Heart right ventricle (tissue), 16 donors: Measurements from ENCODE around the gene COL4A2. TPM values are rescaled to one million over a fixed set of nuclear protein-coding genes. Genes with fewer than 3 reads are reported as not detected.

Source experiments
- ATAC-seq, 8 donors: fragments of 200-7000 bp; cut with Tn5 transposase; one replicate each; pipeline ENCODE4 v1.9.1; 2020; ENCODE audit warnings: mild to moderate bottlenecking in 8 of 8, moderate library complexity in 8 of 8, moderate number of reproducible peaks in 1 of 8
- DNase-seq, 2 donors: peaks; one replicate each; pipeline ENCODE4 v3.0.0-alpha.2; 2020
- H3K27ac ChIP-seq, 10 donors: fragments of 200-600 bp; sonication (generic) in 2 of 10; one replicate each; pipeline versions ENCODE4 v1.5.0 to v1.8.0; 2020 to 2022; ENCODE audit warnings: mild to moderate bottlenecking in 3 of 10
- H3K27me3 ChIP-seq, 7 donors: fragments of 200-600 bp; one replicate each; pipeline ENCODE4 v1.8.0; 2021 to 2022; ENCODE audit warnings: mild to moderate bottlenecking in 2 of 7
- H3K36me3 ChIP-seq, 9 donors: fragments of 200-600 bp; sonication (generic) in 1 of 9; one replicate each; pipeline versions ENCODE4 v1.5.0 to v1.8.0; 2020 to 2022; ENCODE audit warnings: mild to moderate bottlenecking in 2 of 9
- H3K4me1 ChIP-seq, 9 donors: fragments of 200-600 bp; sonication (generic) in 1 of 9; one replicate each; pipeline versions ENCODE4 v1.5.0 to v1.8.0; 2020 to 2022; ENCODE audit warnings: mild to moderate bottlenecking in 4 of 9
- H3K4me3 ChIP-seq, 10 donors: fragments of 200-600 bp; sonication (generic) in 2 of 10; one replicate each; pipeline versions ENCODE4 v1.5.0 to v1.8.0; 2020 to 2022; ENCODE audit warnings: mild to moderate bottlenecking in 7 of 10, moderate library complexity in 2 of 10
- H3K9me3 ChIP-seq, 11 donors: fragments of 200-600 bp in 10 of 11; sonication (generic) in 2 of 11; one replicate each; pipeline versions ENCODE4 v1.5.0 to v1.8.0; 2013 to 2022; ENCODE audit warnings: mild to moderate bottlenecking in 2 of 11, control low read depth in 1 of 11, moderate library complexity in 1 of 11
- WGBS, 2 donors: extraction: QIAGEN DNeasy Blood & Tissue Kit; methylation state at CpG; one replicate each; pipeline ENCODE4 v1.1.7; 2013; ENCODE audit warnings: inconsistent platforms in 1 of 2; 5-methylcytosine and 5-hydroxymethylcytosine counted together
- intact Hi-C, 10 donors: fragments of 100-400 bp; cut with DNase I; formaldehyde crosslinking; loops; one replicate each; pipeline versions ENCODE4 v1.11.1 to v1.14.2; 2022
- long read RNA-seq, 3 donors: library from polyadenylated mRNA; unstranded; transcript quantifications; one replicate each; pipeline ENCODE4 v2.0.0, GENCODE V29; 2020 to 2021
- polyA plus RNA-seq, 2 donors: library from polyadenylated mRNA; stranded (reverse); fragments of 200-250 nt; gene quantifications; one replicate each; pipeline ENCODE4 v1.2.3, GENCODE V29; 2013
- total RNA-seq, 10 donors: library from RNA; stranded (reverse); fragmentation: NEBNext Ultra II Directional in 3 of 10; extraction: Animal tissue kit (Norgen Biotek cat#: 25700) in 3 of 10; gene quantifications; one replicate each; pipeline versions ENCODE4 v1.2.1 to v1.2.4, GENCODE V29; 2021 to 2023
- TF ChIP-seq, protein P1 (sequence below), 9 donors: fragments of 200-600 bp; sonication (generic) in 2 of 9; IDR thresholded peaks; one replicate each; pipeline versions ENCODE4 v1.5.0 to v1.8.0; 2021 to 2022; ENCODE audit warnings: antibody characterized with exemption in 9 of 9, mild to moderate bottlenecking in 5 of 9, moderate library complexity in 1 of 9
- donor health status: Arrhythmogenic right ventricular cardiomyopathy.
- donor health status: ischemic (EF 13 %, LVEDD 7.1; RV severe dilation, severe dysfunction).
- donor health status: healthy with polysubstance abuse.
- donor health status: DM: no; HTN: yes; CAD: no.
- donor health status: DM: no; HTN: no; CAD: no.
- donor health status: ischemic (EF 25% LVEDD 6.9; RV normal size, moderate dysfunction).
- donor health status: ischemic (EF 25% LVEDD 5.7; RV mildly dilated, moderate dysfunction).
- donor health status: healthy.
- donor health status: DM: yes; HTN: yes; CAD: no.
- donor health status: Ischemic cardiomyopathy.
- donor health status: ischemic (EF 35%, LVEDD 5.7; RV mildly dilated, moderate dysfunction).
- donor health status: nonischemic (EF 11% LVEDD 7.7; RV severe dilation, severe dysfunction).
- donor health status: DM: yes; HTN: yes; CAD: no.
- donor health status: PGD.
- donor health status: ischemic (EF 29% LVEDD 5.4; RV normal size, mild dysfunction).
- donor health status: nonischemic (EF 23%, LVEDD 6.1; RV moderate dilation, normal function).

Gene COL4A2
- 100 to 1,000 TPM in 7 of 10 donors, 10 to 100 TPM in 3; 81.7 to 301 (median 128) TPM for total RNA-seq
- 100 to 1,000 TPM; 111 to 265 TPM for polyA plus RNA-seq
- long read RNA-seq, donor 1, full-length matches to known transcripts = 49 of 183 reads
- long read RNA-seq, donor 1, partial matches to known transcripts = 114 of 183 reads
- long read RNA-seq, donor 1, other reads (novel, unspliced or antisense) = 20 of 183 reads
- long read RNA-seq, donor 2, full-length matches to known transcripts = 31 of 140 reads
- long read RNA-seq, donor 2, partial matches to known transcripts = 94 of 140 reads
- long read RNA-seq, donor 2, other reads (novel, unspliced or antisense) = 15 of 140 reads
- long read RNA-seq, donor 3, full-length matches to known transcripts = 22 of 302 reads
- long read RNA-seq, donor 3, partial matches to known transcripts = 252 of 302 reads
- long read RNA-seq, donor 3, other reads (novel, unspliced or antisense) = 28 of 302 reads

DNA sequence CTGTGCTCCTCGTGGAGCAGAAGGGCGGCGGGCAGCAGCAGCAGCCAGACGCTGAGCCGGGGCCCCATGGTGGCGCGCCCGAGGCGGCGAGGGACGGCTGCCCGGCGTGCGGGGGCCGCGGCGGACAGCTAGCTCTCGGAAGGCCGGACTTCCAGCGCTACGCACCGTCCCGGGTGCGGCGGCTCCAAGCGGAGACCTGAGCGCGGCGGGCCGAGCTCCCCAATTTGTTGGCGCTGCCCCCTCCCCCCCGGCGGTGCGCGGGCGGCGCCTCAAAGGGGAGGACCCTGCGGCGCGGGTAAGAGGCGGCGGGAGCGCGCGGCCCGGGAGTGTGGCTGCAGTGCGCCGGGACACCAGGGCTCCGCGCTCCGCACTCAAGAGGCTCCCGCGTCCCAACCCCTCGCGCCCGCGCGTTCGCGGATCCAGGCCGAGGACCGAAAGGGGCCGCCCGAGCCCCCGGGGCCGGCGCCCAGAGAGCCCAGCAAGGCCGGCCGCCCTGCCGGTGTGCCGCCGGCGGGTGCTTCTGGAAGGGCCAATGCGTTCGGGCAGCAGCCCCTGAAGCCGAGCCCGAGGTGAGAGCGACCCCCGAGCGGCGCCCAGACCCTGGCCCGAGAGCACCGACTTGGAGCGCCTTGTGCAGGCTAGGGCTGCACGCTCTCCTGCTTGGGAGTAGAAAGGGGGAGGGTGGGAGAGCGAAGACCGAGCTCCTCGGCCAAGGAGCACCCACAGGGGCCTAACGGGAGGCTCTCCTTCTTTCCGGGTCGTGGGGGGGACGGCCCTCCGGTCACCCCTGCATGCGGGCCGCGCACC, at the start of gene COL4A2, which contains the start of gene COL4A1:
Gene COL4A2 (plus strand): TSS at position 325 of the 807 bp plus-strand sequence. CDS start 620 bp downstream, outside the sequence.
Gene COL4A1 (minus strand): TSS at position 198 of the 807 bp plus-strand sequence. CDS start 130 bp downstream, at position 68.
- ATAC-seq = peak; percentile 69 to 88 (median 82)
- H3K4me3 ChIP-seq = peak within 1 kb of the TSS; percentile 81 to 98 (median 96)
- H3K27me3 ChIP-seq = peaks cover 0 to 86% (median 0%) of the 10 kb centered on the region in 7 donors
- WGBS, 2 donors = 0% methylated on average over 83 to 93 of the region's 96 CpGs
- H3K9me3 ChIP-seq = no peaks in the 10 kb centered on the region
- H3K4me1 ChIP-seq = peaks cover 30 to 75% (median 66%) of the 10 kb centered on the region in 9 donors
- TF ChIP-seq, protein P1, sequence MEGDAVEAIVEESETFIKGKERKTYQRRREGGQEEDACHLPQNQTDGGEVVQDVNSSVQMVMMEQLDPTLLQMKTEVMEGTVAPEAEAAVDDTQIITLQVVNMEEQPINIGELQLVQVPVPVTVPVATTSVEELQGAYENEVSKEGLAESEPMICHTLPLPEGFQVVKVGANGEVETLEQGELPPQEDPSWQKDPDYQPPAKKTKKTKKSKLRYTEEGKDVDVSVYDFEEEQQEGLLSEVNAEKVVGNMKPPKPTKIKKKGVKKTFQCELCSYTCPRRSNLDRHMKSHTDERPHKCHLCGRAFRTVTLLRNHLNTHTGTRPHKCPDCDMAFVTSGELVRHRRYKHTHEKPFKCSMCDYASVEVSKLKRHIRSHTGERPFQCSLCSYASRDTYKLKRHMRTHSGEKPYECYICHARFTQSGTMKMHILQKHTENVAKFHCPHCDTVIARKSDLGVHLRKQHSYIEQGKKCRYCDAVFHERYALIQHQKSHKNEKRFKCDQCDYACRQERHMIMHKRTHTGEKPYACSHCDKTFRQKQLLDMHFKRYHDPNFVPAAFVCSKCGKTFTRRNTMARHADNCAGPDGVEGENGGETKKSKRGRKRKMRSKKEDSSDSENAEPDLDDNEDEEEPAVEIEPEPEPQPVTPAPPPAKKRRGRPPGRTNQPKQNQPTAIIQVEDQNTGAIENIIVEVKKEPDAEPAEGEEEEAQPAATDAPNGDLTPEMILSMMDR (IDR thresholded peaks at IDR 0.05) = peak in 2 of 9 donors; percentile 5 to 7
- intact Hi-C loops = loop anchor here in 9 of 10 donors (1.0 to 10.0 kb wide), 13 partner anchors 32 to 405 kb away; partner anchors contain the start of gene ING1 (in 1 of the 9)
- H3K27ac ChIP-seq = peak within 1 kb of the TSS; percentile 95 to 99 (median 97)
- H3K36me3 ChIP-seq = peaks cover 0 to 30% (median 0%) of the 10 kb centered on the region in 9 donors
- DNase-seq = peak; percentile 81 to 86

DNA sequence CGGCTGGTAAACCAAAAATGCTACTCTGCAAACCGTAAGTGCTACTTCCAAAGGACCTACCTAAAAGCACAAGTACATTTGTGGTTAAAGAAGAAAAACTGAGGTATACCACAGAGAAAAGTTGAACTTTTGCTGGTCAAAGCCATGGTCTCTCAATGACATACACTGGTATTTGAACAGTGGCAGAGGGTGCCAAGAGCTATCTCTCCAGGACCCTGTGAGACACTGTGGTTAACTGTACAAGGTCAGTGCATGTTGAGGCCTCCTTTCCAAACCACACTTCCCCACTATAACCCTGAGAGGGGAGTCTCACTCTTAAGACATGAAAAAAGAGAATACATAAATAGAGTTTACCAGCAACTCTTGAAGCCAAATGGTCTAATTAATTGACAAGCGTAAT, 49.7 kb upstream of the COL4A2 start:
- TF ChIP-seq, protein P1 (IDR thresholded peaks at IDR 0.05) = no peak
- Histone ChIP-seq H3K4me3 (no peak overlapping the region), H3K27ac (peak overlapping the region in 1 of 10 donors; percentile 45), H3K27me3 (no peaks in the 10 kb centered on the region), H3K36me3 (no peaks in the 10 kb centered on the region), H3K4me1 (peaks cover 14 to 75% (median 34%) of the 10 kb centered on the region in 9 donors), H3K9me3 (peaks cover 0 to 3% (median 0%) of the 10 kb centered on the region in 11 donors)
- WGBS, 2 donors = 92 to 97% methylated on average over 3 of the region's 3 CpGs
- intact Hi-C loops = no loop called here
- ATAC-seq (no peak), DNase-seq (no peak)

DNA sequence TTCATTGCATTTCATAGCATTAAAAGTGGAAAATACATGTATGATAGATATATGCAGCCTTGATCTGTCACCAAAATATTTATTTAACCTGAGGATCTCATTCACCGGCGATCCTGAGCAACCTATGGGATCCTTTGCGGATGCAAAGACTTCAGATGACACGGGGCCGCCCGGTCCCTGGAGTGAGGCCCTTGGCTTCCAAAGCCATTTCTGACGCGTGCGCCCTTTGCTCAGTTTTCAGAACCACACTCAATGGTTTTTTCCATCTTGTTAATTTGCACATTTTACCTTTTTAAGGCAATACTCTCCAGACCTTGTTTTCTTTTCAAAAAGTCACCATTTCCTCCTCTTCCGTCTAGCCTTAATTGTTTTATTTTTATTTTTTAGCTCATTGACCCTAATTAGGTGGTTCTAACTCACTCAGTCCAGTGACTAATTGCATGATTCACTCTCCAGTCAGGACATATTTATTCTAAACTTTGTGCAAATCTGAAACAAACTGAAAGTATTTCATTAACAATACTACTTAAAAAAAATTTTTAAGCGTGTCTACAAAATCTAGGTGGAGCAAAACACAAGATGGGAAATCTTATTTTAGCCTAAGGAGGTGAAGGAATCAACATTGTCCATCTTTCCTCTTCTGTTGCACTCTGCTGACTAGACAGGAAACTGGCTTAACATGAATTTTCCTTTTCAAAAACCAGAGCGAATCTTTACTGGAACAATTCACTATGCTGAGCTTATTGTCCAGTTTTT, 48.0 kb upstream of the COL4A2 start:
- ATAC-seq = peak in 2 of 8 donors; percentile 16 to 23
- DNase-seq = no peak
- Histone ChIP-seq H3K4me1 (peaks cover 18 to 88% (median 50%) of the 10 kb centered on the region in 9 donors), H3K4me3 (no peak overlapping the region), H3K27me3 (no peaks in the 10 kb centered on the region), H3K9me3 (peaks cover 0 to 3% (median 0%) of the 10 kb centered on the region in 11 donors), H3K36me3 (no peaks in the 10 kb centered on the region), H3K27ac (peak overlapping the region in 7 of 10 donors; percentile 4 to 77 (median 36))
- WGBS, 2 donors = 65 to 77% methylated on average over 12 of the region's 12 CpGs
- intact Hi-C loops = no loop called here
- TF ChIP-seq, protein P1 (IDR thresholded peaks at IDR 0.05) = no peak
